Trophoblast cell (in vitro differentiated cells and primary cell): ENCODE data around the gene ARHGAP26.

Source experiments
- DNase-seq, 2 donors: peaks; one replicate each; pipeline ENCODE4 v3.0.0-alpha.2; 2016
- H2AFZ ChIP-seq: 2 replicates; pipeline ENCODE4 v1.6.1; 2013; ENCODE audit warnings: low read length, moderate library complexity, mild to moderate bottlenecking; ENCODE audit not compliant: insufficient read depth, poor library complexity
- H2AK5ac ChIP-seq: 2 replicates; pipeline ENCODE4 v1.6.1; 2013; ENCODE audit warnings: mild to moderate bottlenecking, low read length
- H2BK120ac ChIP-seq: 2 replicates; pipeline ENCODE4 v1.6.1; 2013; ENCODE audit warnings: low read length, mild to moderate bottlenecking, moderate library complexity; ENCODE audit not compliant: insufficient read depth, poor library complexity
- H2BK12ac ChIP-seq: 2 replicates; pipeline ENCODE4 v1.6.1; 2013; ENCODE audit warnings: mild to moderate bottlenecking, low read length, moderate library complexity
- H2BK5ac ChIP-seq: 2 replicates; pipeline ENCODE4 v1.6.1; 2013; ENCODE audit warnings: low read length, low read depth, moderate library complexity, mild to moderate bottlenecking; ENCODE audit not compliant: poor library complexity
- H3K14ac ChIP-seq: 2 replicates; pipeline ENCODE4 v1.6.1; 2013; ENCODE audit warnings: mild to moderate bottlenecking, low read length
- H3K18ac ChIP-seq: 2 replicates; pipeline ENCODE4 v1.6.1; 2013; ENCODE audit warnings: mild to moderate bottlenecking, low read length
- H3K23ac ChIP-seq: 2 replicates; pipeline ENCODE4 v1.6.1; 2013; ENCODE audit warnings: low read length
- H3K27ac ChIP-seq: 2 replicates; pipeline ENCODE4 v1.5.1; 2013; ENCODE audit warnings: low read depth, mild to moderate bottlenecking, inconsistent platforms, low read length, moderate library complexity
- H3K27me3 ChIP-seq: 2 replicates; pipeline ENCODE4 v1.6.1; 2013; ENCODE audit warnings: inconsistent platforms, mild to moderate bottlenecking, low read length, moderate library complexity; ENCODE audit not compliant: insufficient read depth
- H3K36me3 ChIP-seq, 2 experiments: 1 replicate in 1 of 2; 2 replicates in 1 of 2; pipeline ENCODE4 v1.6.1; 2013; ENCODE audit warnings: low read length in 2 of 2, mild to moderate bottlenecking in 2 of 2, moderate library complexity in 1 of 2; ENCODE audit not compliant: insufficient read depth in 2 of 2, control insufficient read depth in 1 of 2
- H3K4ac ChIP-seq: 2 replicates; pipeline ENCODE4 v1.6.1; 2013; ENCODE audit warnings: low read depth, mild to moderate bottlenecking, low read length, moderate library complexity
- H3K4me1 ChIP-seq, 2 experiments: 1 replicate in 1 of 2; 2 replicates in 1 of 2; pipeline ENCODE4 v1.6.1; 2013; ENCODE audit warnings: low read length in 2 of 2, mild to moderate bottlenecking in 2 of 2, moderate library complexity in 1 of 2; ENCODE audit not compliant: insufficient read depth in 2 of 2, control insufficient read depth in 1 of 2
- H3K4me2 ChIP-seq: 2 replicates; pipeline ENCODE4 v1.6.1; 2013; ENCODE audit warnings: inconsistent platforms, mild to moderate bottlenecking, low read length, moderate library complexity
- H3K4me3 ChIP-seq: 2 replicates; pipeline ENCODE4 v1.5.1; 2013; ENCODE audit warnings: mild to moderate bottlenecking, low read depth, low read length, inconsistent platforms
- H3K79me1 ChIP-seq: one replicate; pipeline ENCODE4 v1.6.1; 2013; ENCODE audit warnings: low read length
- H3K79me2 ChIP-seq: 2 replicates; pipeline ENCODE4 v1.6.1; 2013; ENCODE audit warnings: low read length, mild to moderate bottlenecking; ENCODE audit not compliant: control insufficient read depth, insufficient read depth, poor library complexity
- H3K9ac ChIP-seq: 2 replicates; pipeline ENCODE4 v1.6.1; 2013; ENCODE audit warnings: mild to moderate bottlenecking, low read length
- H3K9me3 ChIP-seq: 2 replicates; pipeline ENCODE4 v1.6.1; 2013; ENCODE audit warnings: low read depth, mild to moderate bottlenecking, control low read depth, inconsistent platforms, low read length; ENCODE audit not compliant: insufficient read depth
- H4K12ac ChIP-seq: 2 replicates; pipeline ENCODE4 v1.6.1; 2013; ENCODE audit warnings: low read depth, mild to moderate bottlenecking, low read length, moderate library complexity
- H4K8ac ChIP-seq: 2 replicates; pipeline ENCODE4 v1.6.1; 2013; ENCODE audit warnings: low read depth, mild to moderate bottlenecking, low read length, moderate library complexity
- H4K91ac ChIP-seq: one replicate; pipeline ENCODE4 v1.6.1; 2013; ENCODE audit warnings: low read depth, mild to moderate bottlenecking, low read length, moderate library complexity
- WGBS: extraction: QIAGEN DNeasy Blood & Tissue Kit; methylation state at CpG from one replicate; pipeline ENCODE4 v1.1.7; 2013; ENCODE audit warnings: missing lambda C conversion rate; ENCODE audit not compliant: insufficient read length, insufficient coverage; ENCODE audit errors: extremely low coverage; 5-methylcytosine and 5-hydroxymethylcytosine counted together

Gene ARHGAP26

GRCh38 chr5:143003328-143003636 is 233.1 kb downstream of the ARHGAP26 start:
- H3K36me3 ChIP-seq, result no peaks in the 10 kb centered on the region
- no peaks in the 10 kb centered on the region for H3K4me1 ChIP-seq
- no peak overlapping the region for H2AK5ac ChIP-seq
- no peak overlapping the region for H3K27ac ChIP-seq
- no peak overlapping the region for H2BK12ac ChIP-seq
- H2BK120ac ChIP-seq, result no peak overlapping the region
- H2BK5ac ChIP-seq, result no peak overlapping the region
- H3K9me3 ChIP-seq, result no peaks in the 10 kb centered on the region
- no peak overlapping the region for H4K8ac ChIP-seq
- no peak overlapping the region for H4K12ac ChIP-seq
- no peak overlapping the region for H3K4ac ChIP-seq
- no peak overlapping the region for H3K18ac ChIP-seq
- DNase-seq, result no peak
- H3K79me1 ChIP-seq, result no peaks in the 10 kb centered on the region
- no CpG with 5 or more reads among the region's 3 CpGs for WGBS
- H2AFZ ChIP-seq, result no peak overlapping the region
- H3K79me2 ChIP-seq, result no peaks in the 10 kb centered on the region
- no peaks in the 10 kb centered on the region for H3K27me3 ChIP-seq
- no peak overlapping the region for H4K91ac ChIP-seq
- H3K4me3 ChIP-seq, result no peak overlapping the region
- H3K9ac ChIP-seq, result no peak overlapping the region
- no peak overlapping the region for H3K4me2 ChIP-seq
- no peak overlapping the region for H3K14ac ChIP-seq
- no peak overlapping the region for H3K23ac ChIP-seq

- Histone ChIP-seq H2AK5ac (no peak overlapping the region), H4K12ac (no peak overlapping the region), H3K79me1 (no peaks in the 10 kb centered on the region), H3K9ac (no peak overlapping the region), H3K23ac (no peak overlapping the region), H3K4me1 (no peaks in the 10 kb centered on the region), H2BK5ac (no peak overlapping the region), H2BK12ac (no peak overlapping the region), H3K79me2 (no peaks in the 10 kb centered on the region), H3K4ac (no peak overlapping the region), H4K91ac (no peak overlapping the region), H2BK120ac (no peak overlapping the region), H3K9me3 (no peaks in the 10 kb centered on the region), H3K27ac (no peak overlapping the region), H4K8ac (no peak overlapping the region), H3K27me3 (no peaks in the 10 kb centered on the region), H3K4me2 (no peak overlapping the region), H3K4me3 (no peak overlapping the region), H2AFZ (no peak overlapping the region), H3K14ac (no peak overlapping the region), H3K18ac (no peak overlapping the region), H3K36me3 (no peaks in the 10 kb centered on the region)
- no CpG with 5 or more reads among the region's 4 CpGs for whole genome bisulfite sequencing
- no peak for DNase-seq
These were observed 234.4 kb downstream of the ARHGAP26 start for GRCh38 chr5:143004361-143005145.

- Histone ChIP-seq H2BK120ac (no peak overlapping the region), H3K36me3 (no peaks in the 10 kb centered on the region), H2BK12ac (no peak overlapping the region), H3K9ac (no peak overlapping the region), H3K23ac (no peak overlapping the region), H2BK5ac (no peak overlapping the region), H3K4me1 (peaks cover 2% of the 10 kb centered on the region in 2 experiments), H3K4ac (no peak overlapping the region), H2AK5ac (no peak overlapping the region), H3K79me2 (no peaks in the 10 kb centered on the region), H3K4me3 (no peak overlapping the region), H3K14ac (no peak overlapping the region), H2AFZ (no peak overlapping the region), H3K18ac (no peak overlapping the region), H3K79me1 (peaks cover 1% of the 10 kb centered on the region), H4K12ac (no peak overlapping the region), H3K27me3 (no peaks in the 10 kb centered on the region), H3K9me3 (no peaks in the 10 kb centered on the region), H4K8ac (no peak overlapping the region), H3K4me2 (no peak overlapping the region), H3K27ac (no peak overlapping the region), H4K91ac (no peak overlapping the region)
- DNase-seq, result no peak
These were observed 236.3 kb downstream of the ARHGAP26 start for GRCh38 chr5:143006501-143006900.

DNA sequence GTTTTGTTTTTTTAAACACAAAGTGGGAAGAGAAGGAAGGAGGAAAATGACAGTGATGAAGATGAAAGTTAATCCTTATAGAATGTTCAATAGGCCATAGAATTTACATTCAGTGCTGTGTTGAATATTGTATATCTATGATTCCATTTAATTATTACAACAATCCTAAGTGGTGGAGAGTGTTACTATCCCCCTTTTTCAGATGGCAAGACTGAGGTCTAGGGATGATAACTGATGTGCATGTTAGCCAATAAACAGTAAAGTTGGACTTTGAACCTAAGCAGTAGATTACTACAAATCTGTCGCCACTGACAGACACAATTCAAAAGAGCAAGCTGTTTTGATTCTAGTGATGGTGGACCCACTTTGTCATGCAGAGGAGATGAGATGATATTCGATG is 237.9 kb downstream of the ARHGAP26 start:
- Histone ChIP-seq H3K27ac (no peak overlapping the region), H3K23ac (no peak overlapping the region), H4K8ac (no peak overlapping the region), H4K12ac (no peak overlapping the region), H3K4me1 (peaks cover 2 to 5% of the 10 kb centered on the region in 2 experiments), H4K91ac (no peak overlapping the region), H3K79me2 (no peaks in the 10 kb centered on the region), H3K4ac (no peak overlapping the region), H3K4me3 (no peak overlapping the region), H3K79me1 (peaks cover 1% of the 10 kb centered on the region), H2BK120ac (no peak overlapping the region), H3K9me3 (no peaks in the 10 kb centered on the region), H2AK5ac (no peak overlapping the region), H3K36me3 (no peaks in the 10 kb centered on the region), H3K4me2 (no peak overlapping the region), H3K18ac (no peak overlapping the region), H2BK12ac (no peak overlapping the region), H3K14ac (no peak overlapping the region), H2AFZ (no peak overlapping the region), H3K9ac (no peak overlapping the region), H2BK5ac (no peak overlapping the region), H3K27me3 (no peaks in the 10 kb centered on the region)
- no CpG with 5 or more reads among the region's 2 CpGs for WGBS
- DNase-seq, result no peak
